ENCODE results near the gene MLC1.
"Not testable (repeated sequence)": the region's sequence is repeated elsewhere in the genome, so short reads cannot be mapped to it uniquely, and the experiment has no call there.

MLC1 gene

DNA sequence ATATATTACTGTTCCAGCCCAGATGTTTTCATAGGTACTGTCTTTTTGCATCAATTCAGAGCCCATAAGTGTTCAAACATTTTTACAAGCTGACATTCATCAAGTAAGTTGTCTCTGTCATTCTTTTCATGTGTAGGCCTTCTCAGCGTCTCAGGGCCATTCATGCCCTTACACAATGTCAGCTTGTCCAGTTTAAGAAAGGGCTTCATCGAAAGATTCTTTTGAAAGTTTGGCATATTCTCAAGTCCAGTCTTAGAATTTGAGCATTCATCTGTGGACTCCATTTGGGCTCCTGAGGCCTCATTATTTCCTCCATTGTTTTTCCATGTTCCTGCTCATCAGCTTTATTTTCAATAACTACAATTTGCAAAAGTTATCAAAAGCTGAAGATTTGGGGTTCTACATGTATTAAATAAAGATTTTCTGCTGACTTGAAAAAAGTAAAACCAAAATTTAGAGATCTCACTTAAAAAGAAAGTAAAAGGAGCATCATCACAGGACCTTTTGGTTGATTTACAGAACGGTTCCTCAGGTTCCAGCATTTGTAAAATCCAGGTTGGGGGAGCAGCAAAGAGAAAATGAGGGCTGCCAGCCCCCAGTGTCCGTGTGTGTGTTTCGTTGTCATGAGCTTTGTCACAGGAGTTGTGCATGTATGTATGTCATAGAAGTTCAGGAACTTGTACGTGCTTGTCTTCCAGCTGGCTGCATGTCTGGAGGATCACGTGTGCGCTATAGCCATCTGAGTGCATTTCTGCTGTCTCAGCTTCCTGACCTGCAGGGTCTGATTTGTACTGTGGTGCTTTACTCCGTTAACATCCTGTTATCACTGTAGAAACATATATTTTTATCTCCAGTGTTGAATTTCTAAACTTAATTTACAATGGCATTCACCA, 20.2 kb upstream of the MLC1 start:
- no peak for DNase-seq
- intact Hi-C loops (cut with DNase I): no loop called here

DNA sequence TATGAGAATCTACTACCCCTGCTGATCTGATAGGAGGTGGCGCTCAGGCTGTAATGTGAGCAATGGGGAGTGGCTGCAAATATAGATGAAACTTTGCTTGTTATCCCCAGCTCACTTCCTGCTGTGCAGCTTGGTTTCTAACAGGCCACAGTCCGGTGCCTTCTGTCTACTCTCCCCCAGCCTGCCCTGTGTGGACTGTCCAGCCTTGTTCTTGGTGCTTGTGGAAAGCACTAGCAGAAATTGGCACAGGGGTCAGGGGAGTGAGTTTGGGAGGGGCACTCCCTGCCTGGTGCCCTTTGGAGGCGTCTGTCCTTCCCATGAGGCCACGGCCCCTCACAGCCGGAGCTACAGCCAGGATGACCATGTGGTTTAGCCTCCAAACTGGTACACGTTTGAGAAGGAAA, 18.9 kb upstream of the MLC1 start:
- DNase-seq: no peak

DNA sequence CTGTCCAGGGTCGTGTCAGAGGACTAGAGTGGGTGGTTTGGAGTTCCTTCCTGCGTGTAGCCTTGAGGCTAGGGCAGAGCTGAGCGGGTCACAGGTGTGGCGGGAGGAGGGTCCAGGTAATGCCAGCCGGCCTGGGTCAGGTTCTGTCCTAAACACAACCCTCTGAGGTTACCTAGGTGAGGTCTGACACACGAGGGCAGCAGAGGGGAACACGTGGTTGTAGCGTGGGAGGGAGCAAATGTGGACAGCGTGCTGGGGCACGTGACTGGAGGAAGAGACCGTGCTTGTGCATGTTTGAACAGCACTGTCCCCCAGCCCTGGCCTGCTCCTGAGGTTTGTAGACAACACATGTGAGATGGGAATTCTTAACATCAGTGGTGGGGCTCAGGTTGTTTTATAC, 17.7 kb upstream of the MLC1 start:
- intact Hi-C loops (cut with DNase I): no loop called here
- DNase-seq: peak in 1 of 10 donors; percentile 74

More for the DNA sequence above, 18.9 kb upstream of the MLC1 start:
- intact Hi-C loops (cut with DNase I): no loop called here

DNA sequence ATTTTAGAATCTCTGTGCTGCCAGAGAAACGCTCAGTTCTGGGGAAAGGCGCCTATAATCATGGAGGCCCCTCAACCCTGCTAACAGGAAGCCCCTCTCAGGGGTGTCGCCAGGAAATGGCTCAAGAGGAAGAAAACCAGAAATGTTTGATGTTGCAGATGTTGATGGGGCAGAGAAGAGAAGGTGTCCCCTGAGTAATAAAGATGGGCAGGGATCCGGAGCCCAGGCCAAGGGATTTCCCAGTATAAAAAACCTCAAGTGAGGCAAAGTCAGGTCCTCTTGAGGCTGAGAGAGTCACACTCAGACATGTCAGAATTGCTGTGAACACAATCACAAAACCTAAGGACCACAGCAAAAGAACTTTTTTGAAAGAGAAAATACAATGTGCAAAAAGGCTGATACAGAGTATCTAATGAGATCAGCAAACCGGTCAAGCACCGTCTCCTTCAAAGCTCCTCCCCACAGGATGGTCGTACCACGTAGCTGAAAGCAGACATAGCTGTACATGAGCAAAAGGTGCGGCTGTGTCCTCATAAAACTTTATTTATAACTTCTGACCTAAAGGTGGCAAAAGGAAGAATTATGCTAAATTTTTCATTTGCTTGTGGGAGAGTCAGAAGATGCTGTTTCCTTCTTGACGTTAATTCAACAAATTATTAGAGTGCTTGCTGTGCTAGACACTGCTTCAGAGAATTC, 16.8 kb upstream of the MLC1 start:
- intact Hi-C loops (cut with DNase I): no loop called here
- DNase-seq: no peak

DNA sequence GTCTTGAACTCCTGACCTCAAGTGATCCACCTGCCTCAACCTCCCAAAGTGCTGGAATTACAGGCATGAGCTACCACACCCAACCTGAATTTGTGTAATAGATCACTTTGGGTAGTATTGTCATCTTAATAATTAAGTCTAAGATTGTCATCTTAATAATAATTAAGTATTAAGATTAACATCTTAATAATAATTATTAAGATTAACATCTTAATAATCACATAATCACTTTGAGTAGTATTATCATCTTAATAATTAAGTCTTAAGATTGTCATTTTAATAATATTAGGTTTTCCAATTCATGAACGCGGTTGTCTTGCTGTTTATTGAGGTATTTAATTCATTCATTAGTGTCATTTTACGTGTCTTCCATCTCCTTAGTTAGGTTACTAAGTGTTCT, 12.8 kb upstream of the MLC1 start:
- no peak for DNase-seq
- intact Hi-C loops (cut with DNase I): loop anchor here (1.0 kb wide), 1 partner anchor 40 kb away; the partner anchor contains the start of gene TTLL8

DNA sequence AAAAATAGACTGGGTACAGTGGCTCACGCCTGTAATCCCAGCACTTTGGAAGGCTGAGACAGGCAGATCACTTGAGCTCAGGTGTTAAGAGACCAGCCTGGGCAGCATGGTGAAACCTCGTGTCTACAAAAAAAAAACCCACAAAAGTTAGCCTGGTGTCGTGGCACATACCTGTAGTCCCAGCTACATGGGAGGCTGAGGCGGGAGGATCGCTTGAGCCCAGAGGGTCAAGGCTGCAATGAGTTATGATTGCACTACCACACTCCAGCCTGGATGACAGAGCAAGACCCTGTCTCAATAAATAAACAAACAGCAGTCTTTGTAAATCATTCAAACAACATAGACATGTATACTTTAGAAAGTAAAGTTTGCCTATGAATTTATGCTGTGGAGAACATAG, 7.1 kb upstream of the MLC1 start:
- DNase-seq: peak in 2 of 10 donors; percentile 17 to 57
- intact Hi-C loops (cut with DNase I): no loop called here

DNA sequence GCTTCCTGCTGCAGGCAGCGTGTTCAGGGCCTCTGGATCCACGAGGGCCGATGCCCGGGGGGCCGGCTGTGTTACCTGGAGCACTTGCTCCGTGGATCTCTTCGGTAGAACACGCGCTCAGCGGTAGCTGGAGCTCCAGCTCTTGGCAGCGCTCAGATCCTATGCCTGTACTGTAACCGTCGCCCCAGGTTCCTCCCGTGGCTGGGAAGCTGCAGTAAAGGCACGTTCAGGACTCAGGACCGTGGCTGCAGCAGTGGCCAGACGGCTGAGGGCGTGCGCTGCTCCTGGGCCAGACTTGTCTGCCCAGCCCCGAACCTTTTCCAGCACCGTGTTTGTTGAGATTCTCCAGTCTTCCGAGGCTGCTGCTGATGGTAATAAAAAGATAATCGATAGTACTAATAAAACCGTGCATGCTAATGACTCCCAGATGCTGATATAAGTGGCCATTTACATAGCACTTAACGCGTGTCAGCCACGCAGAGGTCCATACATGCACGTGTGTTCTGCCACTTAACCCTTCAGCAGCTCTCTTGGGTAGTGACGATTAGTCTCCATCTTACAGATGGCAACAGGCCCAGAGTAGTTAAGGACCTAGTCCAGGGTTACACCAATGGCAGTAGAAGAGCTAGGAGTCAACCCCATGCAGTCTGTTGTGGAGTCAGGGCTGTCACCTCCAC, 6.0 kb upstream of the MLC1 start:
- DNase-seq: peak in 2 of 10 donors; percentile 66 to 75
- intact Hi-C loops (cut with DNase I): no loop called here

DNA sequence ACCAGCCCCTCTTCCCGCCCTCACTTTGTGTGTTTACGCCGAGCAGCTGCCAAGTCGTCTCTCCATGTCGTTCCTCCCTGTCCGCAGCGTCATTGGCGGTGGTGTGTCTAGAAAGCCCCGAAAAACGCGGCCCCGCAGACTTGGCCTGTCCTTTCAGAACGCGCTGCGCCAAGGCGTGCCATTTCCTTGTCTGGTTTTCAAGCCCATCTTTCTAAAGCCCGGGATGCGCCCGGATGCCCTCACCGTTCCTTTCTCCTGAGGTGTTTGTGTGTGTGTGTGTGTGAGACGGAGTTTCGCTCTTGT, 5.1 kb upstream of the MLC1 start:
- intact Hi-C loops (cut with DNase I): no loop called here
- peak in 1 of 10 donors; percentile 78 for DNase-seq

DNA sequence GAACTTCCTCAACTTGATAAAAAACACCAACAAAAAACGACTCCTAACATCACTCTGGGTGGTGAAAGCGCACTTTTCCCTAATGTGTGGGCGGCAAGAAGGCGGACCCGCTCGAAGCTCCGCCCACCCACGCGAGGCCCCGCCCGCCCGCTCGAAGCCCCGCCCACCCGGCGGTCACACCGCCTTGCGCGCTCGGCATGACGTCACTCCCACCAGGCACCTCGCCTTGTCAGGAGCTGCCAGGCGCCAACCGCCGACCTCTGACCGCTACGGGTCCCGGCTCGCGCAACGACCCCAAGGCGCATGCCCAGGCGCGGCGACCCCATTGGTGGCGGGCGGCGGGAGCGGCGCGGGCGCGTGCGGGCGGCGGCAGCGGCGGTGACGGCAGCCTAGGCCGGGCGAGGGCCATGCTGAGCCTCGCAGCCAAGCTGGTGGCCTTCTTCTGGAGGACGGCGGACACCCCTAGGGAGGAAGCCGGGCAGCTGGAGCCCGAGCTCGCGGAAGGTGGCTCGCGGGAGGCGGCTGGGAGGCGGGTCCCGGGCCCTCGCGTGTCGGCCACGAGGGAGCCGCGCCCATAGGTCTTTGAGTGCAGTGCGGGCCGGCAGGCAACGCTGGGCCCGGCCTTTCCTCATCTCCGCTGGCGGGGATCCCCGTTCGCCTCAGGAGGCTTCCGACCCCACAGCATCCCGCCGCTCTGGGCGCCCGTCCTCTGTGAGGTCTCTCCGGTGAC, 4.6 kb upstream of the MLC1 start, which contains the start of gene MOV10L1:
MOV10L1 (plus strand) TSS at position 325 of the 730 bp plus-strand sequence; CDS start at position 408, 83 bp downstream.
- DNase-seq: peak in 5 of 10 donors; percentile 8 to 91 (median 88)
- intact Hi-C loops (cut with DNase I): no loop called here

DNA sequence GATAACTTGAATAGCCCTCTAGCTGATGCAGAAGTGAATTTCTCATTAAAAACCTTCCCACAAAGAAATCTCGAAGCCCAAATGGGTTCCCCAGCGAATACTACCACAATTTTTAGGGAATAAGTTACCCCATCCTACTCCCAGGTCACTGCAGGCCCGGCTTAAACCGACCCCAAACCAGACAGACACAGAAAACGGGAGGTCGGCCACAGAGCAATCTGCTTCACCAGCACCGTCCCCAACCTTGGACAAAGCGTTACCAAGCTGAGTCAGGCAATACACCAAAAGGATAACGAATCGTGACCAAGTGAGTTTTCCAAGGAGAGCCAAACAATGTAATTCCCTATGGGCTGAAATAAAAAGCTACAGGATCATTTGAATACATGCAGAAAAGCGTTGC, 4.0 kb upstream of the MLC1 start:
- peak in 2 of 10 donors; percentile 61 to 67 for DNase-seq
- intact Hi-C loops (cut with DNase I): no loop called here

DNA sequence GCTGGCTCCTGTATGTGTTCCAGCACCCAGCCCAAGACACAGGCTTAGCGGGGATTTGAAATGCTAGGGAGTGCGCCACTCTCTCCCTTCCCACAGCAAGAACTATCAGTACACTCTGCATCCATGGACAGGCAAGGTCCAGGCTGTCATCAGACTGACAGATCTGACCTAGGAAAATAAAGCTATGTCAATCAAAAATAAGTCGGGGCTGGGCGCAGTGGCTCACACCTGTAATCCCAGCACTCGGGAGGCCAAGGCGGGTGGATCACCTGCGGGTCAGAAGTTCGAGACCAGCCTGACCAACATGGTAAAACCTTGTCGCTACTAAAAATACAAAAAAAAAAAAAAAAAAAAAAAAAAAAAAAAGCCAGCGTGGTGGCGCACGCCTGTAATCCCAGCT, 2.9 kb upstream of the MLC1 start:
- DNase-seq: peak in 1 of 10 donors; percentile 49
- intact Hi-C loops (cut with DNase I): no loop called here

DNA sequence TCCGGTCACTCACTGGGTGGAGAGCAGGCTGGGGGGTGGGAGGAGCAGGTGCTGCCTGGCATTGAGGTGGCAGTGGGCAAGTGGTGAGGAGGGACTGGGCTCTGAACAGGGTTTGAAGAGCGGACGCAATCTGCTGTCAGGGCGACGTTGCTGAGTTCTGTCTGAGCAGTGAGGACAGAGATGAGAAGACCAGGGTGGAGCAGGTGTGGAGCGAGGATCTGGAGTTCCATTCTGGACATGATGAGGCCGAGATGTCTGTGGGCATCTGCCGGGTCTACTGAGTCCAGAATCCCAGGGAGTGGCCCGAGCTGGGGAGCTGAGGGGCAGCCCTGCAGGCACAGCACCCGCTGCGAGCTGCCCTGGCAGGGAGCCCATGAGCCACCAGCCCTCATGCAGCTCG, 2.4 kb upstream of the MLC1 start:
- peak in 2 of 10 donors; percentile 53 to 61 for DNase-seq
- intact Hi-C loops (cut with DNase I): no loop called here

DNA sequence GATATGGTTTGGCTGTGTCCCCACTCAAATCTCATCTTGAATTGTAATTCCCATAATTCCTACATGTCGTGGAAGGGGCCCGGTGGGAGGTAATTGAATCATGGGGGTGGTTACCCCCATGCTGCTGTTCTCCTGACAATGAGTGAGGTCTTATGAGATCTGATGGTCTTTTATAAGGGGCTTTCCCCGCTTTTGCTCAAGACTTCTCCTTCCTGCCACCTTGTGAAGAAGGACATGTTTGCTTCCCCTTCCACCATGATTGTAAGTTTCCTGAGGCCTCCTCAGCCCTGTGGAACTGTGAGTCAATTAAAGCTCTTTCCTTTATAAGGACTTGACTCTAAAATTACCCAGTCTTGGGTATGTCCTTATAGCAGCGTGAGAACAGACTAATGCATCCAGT, 1.7 kb upstream of the MLC1 start:
- peak in 1 of 10 donors; percentile 24 for DNase-seq
- intact Hi-C loops (cut with DNase I): not testable (repeated sequence)

DNA sequence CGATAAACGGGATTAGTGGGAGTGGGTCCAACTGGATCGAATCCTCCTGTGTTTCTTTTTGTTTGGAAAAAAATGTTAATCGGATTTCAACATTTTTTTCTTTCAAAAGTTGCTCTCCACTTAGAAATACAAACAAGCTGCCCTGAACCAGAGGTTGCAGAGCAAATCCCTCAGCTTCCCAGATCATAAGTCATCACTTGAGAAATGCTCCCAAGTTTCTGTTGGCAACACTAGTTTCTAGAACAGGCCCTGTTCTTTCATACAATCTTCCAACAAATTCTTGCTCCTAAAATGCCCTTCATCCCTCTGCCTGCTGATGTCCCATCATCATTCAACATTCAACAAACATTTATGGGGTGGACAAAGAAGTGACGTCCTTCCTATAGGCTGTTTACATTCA, 1.3 kb upstream of the MLC1 start:
- DNase-seq: no peak
- intact Hi-C loops (cut with DNase I): no loop called here

DNA sequence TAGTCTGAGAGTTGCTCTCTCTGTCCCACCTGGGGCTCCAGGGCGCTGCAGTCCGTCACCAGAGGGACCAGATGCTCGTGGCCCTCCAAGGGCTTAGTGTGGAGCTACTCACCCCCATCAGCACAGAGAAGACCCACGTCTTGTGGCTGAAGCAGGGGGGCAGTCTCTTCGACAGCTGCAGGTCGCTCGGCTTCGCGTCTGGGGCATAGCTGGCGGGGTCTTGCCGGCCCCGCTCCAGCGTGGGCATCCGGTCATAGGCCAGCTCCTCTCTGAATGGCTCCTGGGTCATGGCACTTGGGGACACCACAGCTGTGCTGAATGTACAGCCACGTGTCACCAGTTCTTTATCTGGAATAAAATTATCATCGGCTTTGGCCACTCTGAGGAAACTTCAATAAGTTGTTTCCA, 608 bp downstream of the MLC1 start:
- intact Hi-C loops (cut with DNase I): no loop called here
- DNase-seq: peak in 2 of 10 donors; percentile 29 to 52

DNA sequence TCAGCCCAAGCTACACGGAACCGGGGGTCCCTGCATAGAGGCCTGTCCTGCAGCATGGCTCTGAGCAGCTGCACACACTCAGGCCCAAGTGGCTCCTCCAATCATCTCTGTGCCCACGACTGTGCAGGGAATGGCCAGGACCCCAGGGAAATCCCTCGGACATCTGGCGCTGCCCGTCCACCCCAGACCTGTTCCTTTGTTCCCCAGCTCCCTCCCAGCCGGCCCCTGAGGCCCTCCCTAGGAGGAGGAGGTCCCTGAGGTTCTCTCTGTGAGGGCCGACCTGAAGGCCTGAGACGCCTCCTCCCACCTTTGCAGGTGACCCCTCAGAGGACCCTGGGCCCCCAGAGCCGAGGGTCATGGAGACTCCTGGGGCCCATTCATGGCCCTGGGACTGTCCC, 1.1 kb downstream of the MLC1 start:
- intact Hi-C loops (cut with DNase I): no loop called here
- DNase-seq: peak in 1 of 10 donors; percentile 75

DNA sequence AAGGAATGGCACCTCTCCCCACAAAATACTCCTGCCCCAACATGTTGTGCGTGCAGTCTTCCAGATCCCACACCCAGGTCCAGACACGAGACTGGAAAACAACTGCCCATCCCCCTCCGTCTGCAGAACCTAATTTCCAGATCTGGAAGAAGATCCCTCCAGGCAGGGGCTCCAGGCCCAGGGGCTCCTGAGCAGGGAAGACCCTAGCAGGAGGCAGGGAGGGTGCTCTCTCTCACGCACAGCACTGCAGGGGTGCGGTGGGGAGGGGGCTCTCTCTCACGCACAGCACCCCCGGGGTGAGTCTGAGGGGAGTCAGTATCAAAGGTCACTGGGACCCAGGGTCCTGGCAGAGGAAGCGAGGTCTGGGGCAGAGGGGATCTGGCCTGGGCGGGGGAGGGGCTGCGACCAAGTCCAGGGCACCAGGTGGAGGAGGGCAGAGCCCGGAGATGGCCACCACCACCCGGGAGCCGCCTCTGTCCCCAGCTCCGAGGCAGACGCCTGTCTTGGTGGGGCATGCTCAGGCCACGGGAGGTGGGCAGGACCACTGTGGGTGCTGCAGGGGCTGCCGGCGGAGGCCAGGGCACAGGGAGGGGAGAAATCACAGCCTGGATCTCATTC, 1.7 kb downstream of the MLC1 start:
- intact Hi-C loops (cut with DNase I): no loop called here
- DNase-seq: peak in 2 of 10 donors; percentile 66 to 78

DNA sequence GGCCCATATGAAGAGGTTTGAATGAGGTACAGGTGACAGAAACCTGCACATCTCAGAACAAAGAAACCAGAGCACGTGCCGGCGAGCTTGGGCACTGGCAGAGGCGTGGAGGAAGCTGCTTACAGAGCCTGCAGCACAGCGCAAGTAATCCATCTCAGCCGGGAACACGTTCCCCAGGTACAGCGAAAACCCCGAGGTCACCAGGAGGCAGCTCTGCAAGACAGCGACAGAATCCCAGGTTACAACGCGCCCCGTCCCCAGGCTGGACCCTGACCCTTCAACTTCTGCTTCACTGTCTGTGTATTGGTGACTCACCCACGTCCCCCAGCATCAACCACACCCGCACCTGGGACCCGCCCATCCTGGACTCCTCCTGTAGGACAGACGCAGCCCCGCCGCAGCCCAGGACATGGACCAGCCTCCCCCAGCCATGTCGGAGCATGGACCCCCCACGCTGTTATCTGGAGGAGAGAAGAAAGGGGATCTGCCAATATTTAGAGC, 2.2 kb downstream of the MLC1 start:
- intact Hi-C loops (cut with DNase I): no loop called here
- peak in 2 of 10 donors; percentile 61 to 80 for DNase-seq

DNA sequence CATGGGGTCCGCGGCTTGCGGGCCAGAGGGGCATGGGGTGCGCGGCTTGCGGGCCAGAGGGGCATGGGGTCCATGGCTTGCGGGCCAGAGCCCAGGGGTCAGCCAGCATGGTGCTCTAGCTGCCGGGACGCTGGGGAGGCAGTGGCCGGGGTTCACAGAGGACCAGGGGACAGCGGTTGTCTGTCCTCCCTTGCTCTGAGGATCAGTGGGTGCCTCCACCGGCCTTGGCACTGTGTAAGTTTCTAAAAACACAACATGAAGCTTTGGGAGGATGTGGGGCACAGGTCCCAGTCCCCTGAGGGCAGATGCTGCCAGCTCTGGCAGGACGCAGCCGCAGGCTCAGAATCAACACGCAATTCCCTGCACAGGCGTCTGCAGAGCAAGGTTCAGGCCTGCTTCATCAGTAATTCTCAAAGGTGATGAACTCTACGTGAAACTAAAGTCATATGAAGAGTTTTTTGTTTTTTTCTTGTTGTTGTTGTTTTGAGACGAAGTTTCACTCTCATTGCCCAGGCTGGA, 3.0 kb downstream of the MLC1 start:
- intact Hi-C loops (cut with DNase I): no loop called here
- DNase-seq: peak in 2 of 10 donors; percentile 62 to 73

Data from posterior cingulate gyrus (tissue), 11 donors.